Effector memory CD4-positive, alpha-beta T cell (primary cell): Measurements from ENCODE around the gene HACL1.

Experiments used
- DNase-seq, 3 donors: peaks; one replicate each; pipeline ENCODE4 v3.0.0-alpha.2; 2020
- H3K27ac ChIP-seq: 2 replicates; pipeline ENCODE4 v1.7.0; 2013; ENCODE audit warnings: mild to moderate bottlenecking, low read length, moderate library complexity; ENCODE audit not compliant: insufficient read depth, poor library complexity, severe bottlenecking
- H3K27me3 ChIP-seq: replicated peaks from 2 replicates; pipeline ENCODE4 v1.7.0; 2013; ENCODE audit warnings: mild to moderate bottlenecking, low read length; ENCODE audit not compliant: insufficient read depth, control insufficient read depth, poor library complexity, severe bottlenecking
- H3K36me3 ChIP-seq: 2 replicates; pipeline ENCODE4 v1.7.0; 2013; ENCODE audit warnings: mild to moderate bottlenecking, low read length, moderate library complexity; ENCODE audit not compliant: control insufficient read depth, insufficient read depth
- H3K4me1 ChIP-seq: 2 replicates; pipeline ENCODE4 v1.7.0; 2013; ENCODE audit warnings: low read length, mild to moderate bottlenecking; ENCODE audit not compliant: control insufficient read depth, insufficient read depth, poor library complexity, severe bottlenecking
- H3K4me3 ChIP-seq: 2 replicates; pipeline ENCODE4 v1.7.0; 2013; ENCODE audit warnings: low read length, low read depth, mild to moderate bottlenecking; ENCODE audit not compliant: insufficient read depth, poor library complexity, severe bottlenecking
- H3K9me3 ChIP-seq: 2 replicates; pipeline ENCODE4 v1.7.0; 2013; ENCODE audit warnings: mild to moderate bottlenecking, low read length, moderate library complexity; ENCODE audit not compliant: control insufficient read depth
- total RNA-seq, 3 donors: gene quantifications; one replicate each; lab custom pipeline; 2026; lab: John Stamatoyannopoulos, UW

The HACL1 gene
- 24.2 to 30.8 (median 29.4) reads per million in 3 donors for total RNA-seq

- peak; percentile 98 to 99 (median 99) for DNase-seq
- Histone ChIP-seq H3K27me3 (no peaks in the 10 kb centered on the region), H3K36me3 (peaks cover 15% of the 10 kb centered on the region), H3K4me3 (peak within 1 kb of the TSS; percentile 89), H3K4me1 (peaks cover 8% of the 10 kb centered on the region), H3K27ac (peak within 1 kb of the TSS; percentile 89), H3K9me3 (no peaks in the 10 kb centered on the region)
Observed at GRCh38 chr3:15601399-15602145, at the start of gene HACL1, which contains the start of gene BTD. Gene HACL1, minus strand, starts transcription at chr3:15601569. Its CDS starts 106 bp downstream, at chr3:15601463. Gene BTD, plus strand, starts transcription at chr3:15601745. Its CDS starts 33,695 bp downstream, at chr3:15635440.

- Histone ChIP-seq H3K36me3 (no peaks in the 10 kb centered on the region), H3K4me1 (peaks cover 30% of the 10 kb centered on the region), H3K4me3 (no peak overlapping the region), H3K27ac (no peak overlapping the region), H3K9me3 (no peaks in the 10 kb centered on the region), H3K27me3 (no peaks in the 10 kb centered on the region)
- DNase-seq, result no peak
Observed at GRCh38 chr3:15649858-15650257, 48.5 kb upstream of the HACL1 start.

DNA sequence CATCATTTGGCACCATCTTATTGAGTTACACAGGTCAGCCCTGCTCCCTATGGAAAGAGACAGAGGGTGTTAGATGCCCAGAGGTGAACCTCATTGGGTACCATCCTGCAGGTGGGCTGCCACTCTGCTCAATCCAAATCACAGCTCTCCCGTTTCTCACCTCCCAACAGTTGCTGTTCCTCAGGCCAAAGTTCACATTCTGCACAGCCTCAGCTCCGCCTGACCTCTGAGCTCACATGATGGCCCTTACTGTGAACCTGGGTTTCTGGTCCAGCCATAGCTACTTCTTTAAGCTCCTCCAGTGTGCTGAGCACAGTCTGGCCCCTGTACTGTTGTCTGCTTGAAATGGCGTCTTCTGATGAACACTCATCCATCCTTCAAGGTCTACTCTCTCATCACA is 48.0 kb upstream of the HACL1 start:
- Histone ChIP-seq H3K4me3 (no peak overlapping the region), H3K4me1 (peaks cover 30% of the 10 kb centered on the region), H3K27ac (no peak overlapping the region), H3K27me3 (no peaks in the 10 kb centered on the region), H3K9me3 (no peaks in the 10 kb centered on the region), H3K36me3 (no peaks in the 10 kb centered on the region)
- no peak for DNase-seq

DNA sequence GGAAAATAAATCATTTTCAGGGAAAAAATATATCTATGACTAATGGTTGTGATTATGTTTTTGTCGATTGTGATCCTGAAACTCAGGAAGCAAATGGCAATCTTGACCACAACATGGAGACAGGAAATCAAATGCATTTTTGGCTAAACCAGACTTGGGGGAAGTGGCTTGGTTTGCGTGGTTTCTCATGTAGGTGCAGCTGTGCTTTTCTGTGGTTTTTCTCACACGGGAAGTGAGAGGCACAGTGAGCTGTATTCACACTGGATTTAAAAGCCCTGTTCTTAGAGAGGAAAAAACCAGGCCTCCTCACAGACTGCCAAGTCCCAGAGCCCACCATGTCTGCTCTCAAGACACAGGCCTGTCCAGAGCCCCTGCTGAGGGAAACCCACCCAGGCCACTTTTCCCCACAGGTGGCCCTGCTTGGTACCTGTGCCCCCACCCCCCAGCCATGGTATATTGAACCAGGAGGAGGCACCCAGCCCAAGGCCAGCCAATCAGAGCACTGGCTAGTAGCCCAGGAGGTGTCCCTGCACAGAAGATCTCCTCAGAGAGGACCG is 46.3 kb upstream of the HACL1 start:
- peak; percentile 30 to 43 (median 41) for DNase-seq
- Histone ChIP-seq H3K27me3 (no peaks in the 10 kb centered on the region), H3K36me3 (no peaks in the 10 kb centered on the region), H3K4me3 (peak overlapping the region; percentile 3), H3K9me3 (no peaks in the 10 kb centered on the region), H3K4me1 (peaks cover 30% of the 10 kb centered on the region), H3K27ac (peak overlapping the region; percentile 14)

- peak overlapping the region; percentile 3 for H3K4me3 ChIP-seq
- H3K4me1 ChIP-seq, result peaks cover 30% of the 10 kb centered on the region
- DNase-seq, result no peak
- H3K36me3 ChIP-seq, result no peaks in the 10 kb centered on the region
- H3K27ac ChIP-seq, result no peak overlapping the region
- H3K9me3 ChIP-seq, result no peaks in the 10 kb centered on the region
- H3K27me3 ChIP-seq, result no peaks in the 10 kb centered on the region
Observed at GRCh38 chr3:15646851-15647511, 45.6 kb upstream of the HACL1 start.

GRCh38 chr3:15645740-15646501 is 44.6 kb upstream of the HACL1 start:
- Histone ChIP-seq H3K27me3 (no peaks in the 10 kb centered on the region), H3K27ac (no peak overlapping the region), H3K4me1 (peaks cover 30% of the 10 kb centered on the region), H3K9me3 (no peaks in the 10 kb centered on the region), H3K36me3 (no peaks in the 10 kb centered on the region), H3K4me3 (no peak overlapping the region)
- DNase-seq, result no peak

DNA sequence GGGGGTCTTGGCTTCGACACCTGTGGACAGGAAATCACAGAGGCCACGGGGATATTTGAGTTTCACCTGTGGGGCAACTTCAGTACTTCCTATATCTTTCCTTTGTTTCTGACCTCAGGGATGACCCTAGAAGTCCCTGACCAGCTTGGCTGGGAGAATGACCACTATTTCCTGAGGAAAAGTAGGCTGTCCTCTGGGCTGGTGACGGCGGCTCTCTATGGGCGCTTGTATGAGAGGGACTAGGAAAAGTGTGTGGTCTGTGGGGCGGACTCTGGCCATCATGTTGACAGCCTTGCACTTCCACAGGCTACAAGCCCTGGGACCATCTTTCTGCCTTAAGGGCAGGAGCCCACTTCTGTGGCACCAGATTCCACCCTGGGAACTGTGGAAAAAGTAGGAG is 43.9 kb upstream of the HACL1 start:
- Histone ChIP-seq H3K4me3 (no peak overlapping the region), H3K27me3 (no peaks in the 10 kb centered on the region), H3K9me3 (no peaks in the 10 kb centered on the region), H3K4me1 (peaks cover 30% of the 10 kb centered on the region), H3K27ac (no peak overlapping the region), H3K36me3 (no peaks in the 10 kb centered on the region)
- DNase-seq, result no peak

GRCh38 chr3:15638891-15639262 is 37.5 kb upstream of the HACL1 start:
- Histone ChIP-seq H3K27ac (no peak overlapping the region), H3K36me3 (no peaks in the 10 kb centered on the region), H3K4me1 (peaks cover 15% of the 10 kb centered on the region), H3K4me3 (no peak overlapping the region), H3K27me3 (no peaks in the 10 kb centered on the region), H3K9me3 (no peaks in the 10 kb centered on the region)
- DNase-seq, result no peak

DNA sequence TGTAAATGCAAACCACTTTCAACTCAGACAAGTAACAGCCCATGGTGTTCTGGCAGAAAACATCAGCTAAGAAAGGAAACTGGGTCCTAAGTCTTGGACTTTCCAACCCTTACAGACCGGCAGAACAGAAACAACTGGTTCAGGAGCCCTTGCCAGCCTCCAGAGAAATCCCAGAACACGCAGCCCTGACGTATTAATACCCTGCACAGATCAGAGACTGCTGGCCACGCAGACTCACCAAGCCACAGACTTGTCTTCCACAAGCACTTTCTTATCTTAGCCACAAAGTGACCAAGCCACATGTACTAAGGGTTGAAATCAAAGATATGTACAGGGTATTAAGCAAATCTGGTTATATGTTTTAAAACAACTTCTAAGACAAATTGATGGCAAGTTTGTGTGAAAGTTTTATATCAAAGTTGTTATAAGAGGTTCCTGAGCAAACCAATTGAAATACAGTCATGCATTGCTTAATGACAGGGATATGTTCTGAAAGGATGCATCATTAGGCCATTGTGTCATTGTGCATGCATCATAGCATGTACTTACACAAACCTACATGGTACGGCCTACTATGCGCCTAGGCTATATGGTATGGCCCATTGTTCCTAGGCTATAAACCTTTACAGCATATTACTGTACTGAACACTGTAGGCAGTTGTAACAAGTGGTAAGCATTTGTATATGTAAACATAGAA is 37.0 kb upstream of the HACL1 start:
- DNase-seq, result no peak
- Histone ChIP-seq H3K27me3 (no peaks in the 10 kb centered on the region), H3K36me3 (no peaks in the 10 kb centered on the region), H3K4me3 (no peak overlapping the region), H3K27ac (no peak overlapping the region), H3K9me3 (no peaks in the 10 kb centered on the region), H3K4me1 (peaks cover 15% of the 10 kb centered on the region)
